Activated CD8-positive, alpha-beta memory T cell treated with anti-CD3 and anti-CD28 coated beads for 24 hours (primary cell): ENCODE data around the gene SUCO.
"Not testable (repeated sequence)": the region's sequence is repeated elsewhere in the genome, so short reads cannot be mapped to it uniquely, and the experiment has no call there.

ENCODE experiments used
- DNase-seq: peaks from one replicate; pipeline ENCODE4 v3.0.0-alpha.2; 2020

SUCO gene

DNA sequence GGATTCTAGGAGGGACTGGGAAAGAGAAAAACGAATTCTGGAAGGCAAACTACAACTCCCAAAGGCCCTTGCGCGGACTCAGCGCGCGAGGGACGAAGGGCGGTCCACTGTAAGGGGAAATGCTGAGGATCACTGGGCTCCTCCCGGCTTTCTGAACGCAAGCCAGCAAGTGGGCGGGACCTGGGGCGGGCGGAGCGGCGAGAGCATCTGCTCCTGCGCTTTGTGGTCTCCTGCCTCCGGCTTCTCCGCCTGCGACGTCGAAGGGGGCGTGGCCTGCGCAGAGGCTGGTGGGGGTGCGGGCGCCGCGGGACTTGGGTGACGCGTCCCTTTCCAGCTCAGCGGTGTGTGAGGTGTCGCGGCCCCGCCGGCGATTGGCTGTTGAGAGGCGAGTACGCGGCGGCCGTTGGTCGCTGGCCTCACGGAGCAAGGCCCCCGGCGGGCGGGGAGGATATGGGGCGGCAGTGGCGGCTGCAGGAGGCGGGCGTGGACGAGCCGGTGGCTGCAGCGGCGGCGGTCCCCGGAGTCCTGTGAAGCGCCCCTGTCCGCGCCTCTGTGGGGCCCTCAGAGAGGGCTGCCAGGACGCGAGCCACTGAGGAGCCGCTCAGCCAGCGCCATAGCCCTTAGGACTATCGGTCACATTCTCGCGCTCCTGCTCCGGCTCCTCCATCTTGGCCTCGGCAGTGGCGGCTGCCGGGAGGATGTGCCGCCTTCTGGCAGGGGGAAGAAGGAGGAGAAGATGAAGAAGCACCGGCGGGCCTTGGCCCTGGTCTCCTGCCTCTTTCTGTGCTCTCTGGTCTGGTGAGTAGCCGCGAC is at the start of gene SUCO:
TSS of gene SUCO (plus strand) at position 451 of the 813 bp plus-strand sequence. CDS start at position 737, 286 bp downstream.
- peak; percentile 100 for DNase-seq

DNA sequence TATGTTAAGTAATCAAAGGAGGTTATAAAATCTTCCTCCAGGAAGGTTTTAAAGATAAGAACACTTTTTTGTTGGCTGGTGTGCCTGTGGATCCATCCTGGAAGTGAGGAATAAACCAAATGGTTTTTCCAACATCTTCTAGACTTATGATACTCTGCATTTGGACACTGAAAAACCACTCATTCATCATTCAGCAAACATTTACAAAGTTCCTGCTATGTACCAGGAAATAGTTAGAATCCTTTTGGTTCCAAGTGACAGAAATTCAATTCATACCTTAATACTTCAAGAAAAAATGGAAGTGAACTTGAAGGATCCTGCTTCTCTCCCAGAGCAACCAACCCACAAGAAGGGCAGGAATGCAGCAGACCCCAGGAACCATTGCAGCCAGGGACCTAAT is 49.5 kb upstream of the SUCO start:
- no peak for DNase-seq

DNA sequence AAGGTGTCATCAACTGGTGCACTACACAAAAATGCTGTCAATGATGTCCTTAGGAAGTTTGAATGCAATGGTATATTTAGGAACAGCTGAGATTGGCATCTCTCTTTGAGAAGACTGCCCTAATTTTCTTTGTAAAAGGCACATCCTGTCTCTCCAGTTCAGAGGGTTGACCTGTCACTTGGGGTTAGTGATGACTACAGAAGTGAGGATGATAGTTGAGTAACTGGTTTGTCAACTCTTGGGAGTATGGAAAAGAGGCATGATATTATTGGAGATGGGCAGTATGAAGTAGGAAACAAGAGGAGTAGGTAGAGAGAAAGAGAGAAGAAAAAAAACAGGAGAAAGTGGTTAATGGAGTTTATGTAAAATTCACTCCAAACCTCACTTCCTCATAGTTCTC is 48.7 kb upstream of the SUCO start:
- no peak for DNase-seq

DNA sequence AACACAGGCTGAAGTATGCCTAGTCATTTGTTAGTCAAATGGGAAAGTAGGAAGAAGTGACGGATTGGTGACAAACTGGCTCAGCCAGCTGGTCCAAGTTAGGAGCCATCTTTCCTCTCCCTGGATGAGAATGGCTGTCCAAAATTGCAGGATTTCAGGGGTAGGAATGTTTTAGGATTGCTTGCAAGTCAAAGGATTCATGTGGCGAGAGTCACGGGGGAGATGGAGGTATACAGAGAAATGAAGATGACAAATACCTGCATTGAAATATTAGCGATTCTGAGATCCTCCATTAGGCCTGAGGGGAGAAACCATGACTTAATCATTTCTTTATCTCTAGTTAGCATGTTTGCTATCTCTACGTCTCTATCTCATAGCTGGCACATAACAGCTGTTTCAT is 47.3 kb upstream of the SUCO start:
- no peak for DNase-seq

DNA sequence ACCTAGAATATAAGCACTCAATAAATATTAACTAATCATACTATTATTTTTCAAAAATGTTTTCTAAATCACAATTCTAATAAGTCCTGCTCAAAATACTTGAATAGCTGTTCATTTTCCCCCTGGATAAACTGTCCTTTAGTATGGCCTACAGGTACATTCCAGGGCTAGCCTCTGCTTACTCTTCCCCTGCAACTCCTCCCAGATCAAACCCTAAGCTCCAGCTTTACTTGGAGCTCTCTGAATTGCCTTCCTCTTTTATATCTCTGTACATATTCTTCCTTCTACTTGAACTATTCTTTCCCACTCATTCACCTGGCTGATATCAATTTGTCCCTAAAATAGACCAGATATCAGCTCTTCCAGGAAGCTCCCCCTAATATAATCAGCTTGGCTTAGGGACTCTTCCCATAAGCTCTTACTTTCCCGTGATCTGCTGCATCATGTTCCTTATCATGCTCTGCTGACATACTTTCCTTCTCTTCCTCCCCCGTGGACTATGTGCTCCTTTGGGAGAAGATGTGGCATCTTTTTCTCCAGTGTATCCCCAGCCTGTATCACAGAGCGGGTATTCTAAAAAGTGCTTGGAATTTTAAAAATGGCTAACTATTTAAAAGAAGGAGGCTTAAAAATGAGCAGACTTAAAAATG is 46.0 kb upstream of the SUCO start:
- DNase-seq: no peak

DNA sequence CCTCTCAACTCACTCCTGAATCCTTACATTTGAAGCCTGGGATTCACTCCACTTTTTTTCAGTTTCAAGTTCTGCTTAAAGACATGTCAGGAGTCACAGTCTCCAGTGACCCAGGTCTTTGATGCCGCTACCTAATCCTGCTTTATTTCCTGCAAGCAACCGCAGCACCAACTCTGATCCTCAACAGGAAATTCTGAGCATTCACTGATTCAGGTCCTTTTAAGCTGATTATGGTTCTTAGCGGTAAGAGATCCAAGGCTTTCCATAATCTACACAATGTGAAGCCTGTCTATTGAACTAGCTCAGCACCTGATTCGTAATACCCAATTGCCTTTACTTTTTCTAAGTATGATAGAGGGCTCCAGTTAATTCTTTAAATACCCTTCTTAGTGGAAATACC is 45.4 kb upstream of the SUCO start:
- no peak for DNase-seq

DNA sequence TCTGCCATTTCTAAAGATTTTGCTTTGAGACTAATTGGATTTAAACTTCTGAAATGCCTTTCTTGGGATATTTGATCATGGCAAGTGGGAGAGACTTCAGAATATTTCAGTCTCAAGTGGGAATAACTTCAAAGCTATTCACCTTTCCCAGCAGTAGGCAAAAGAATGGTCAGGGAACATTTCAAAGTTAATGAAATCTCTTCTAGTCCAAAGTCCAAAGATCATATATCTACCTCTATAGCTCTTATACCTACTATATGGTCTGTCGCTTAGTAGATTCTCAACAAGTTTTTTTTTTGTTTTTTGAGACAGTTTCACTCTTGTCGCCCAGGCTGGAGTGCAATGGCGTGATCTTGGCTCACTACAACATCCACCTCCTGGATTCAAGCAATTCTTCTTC is 44.6 kb upstream of the SUCO start:
- DNase-seq: no peak

GRCh38 chr1:172489847-172490246 is 43.1 kb upstream of the SUCO start:
- DNase-seq: no peak

GRCh38 chr1:172492421-172492820 is 40.5 kb upstream of the SUCO start:
- DNase-seq: no peak

DNA sequence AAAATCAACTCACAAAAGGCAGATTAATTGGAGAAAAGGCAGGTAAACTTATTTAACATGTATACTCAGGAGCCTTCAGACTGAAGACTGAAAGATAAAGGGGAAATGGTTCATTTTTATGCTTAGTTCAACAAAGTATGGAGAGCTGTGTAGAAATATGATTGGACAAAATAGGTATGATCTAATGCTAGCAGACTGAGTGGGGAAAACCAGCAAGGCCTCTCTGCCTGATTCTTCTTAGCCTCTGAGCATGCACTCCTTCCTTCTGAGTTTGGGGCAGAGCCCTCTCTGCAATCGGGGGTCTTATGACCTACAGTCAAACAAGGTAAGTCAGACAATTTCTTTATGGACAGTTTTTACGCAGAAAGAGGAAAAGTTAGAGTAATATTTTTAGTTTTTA is 38.8 kb upstream of the SUCO start:
- DNase-seq: no peak

DNA sequence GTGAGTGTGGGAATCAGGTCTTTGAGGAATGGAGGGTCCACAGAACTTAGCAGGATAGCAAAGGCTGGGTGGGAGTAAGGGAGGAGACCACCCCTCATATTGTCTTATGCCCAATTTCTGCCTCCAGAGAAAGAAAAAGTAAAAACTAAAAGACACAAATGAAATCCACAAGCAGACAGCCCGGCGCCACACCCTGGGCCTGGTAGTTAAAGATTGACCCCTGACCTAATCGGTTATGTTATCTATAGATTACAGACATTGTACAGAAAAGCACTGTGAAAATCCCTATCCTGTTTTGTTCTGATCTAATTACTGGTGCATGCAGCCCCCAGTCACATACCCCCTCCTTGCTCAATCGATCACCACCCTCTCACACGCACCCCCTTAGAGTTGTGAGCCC is 36.8 kb upstream of the SUCO start:
- DNase-seq: not testable (repeated sequence)

DNA sequence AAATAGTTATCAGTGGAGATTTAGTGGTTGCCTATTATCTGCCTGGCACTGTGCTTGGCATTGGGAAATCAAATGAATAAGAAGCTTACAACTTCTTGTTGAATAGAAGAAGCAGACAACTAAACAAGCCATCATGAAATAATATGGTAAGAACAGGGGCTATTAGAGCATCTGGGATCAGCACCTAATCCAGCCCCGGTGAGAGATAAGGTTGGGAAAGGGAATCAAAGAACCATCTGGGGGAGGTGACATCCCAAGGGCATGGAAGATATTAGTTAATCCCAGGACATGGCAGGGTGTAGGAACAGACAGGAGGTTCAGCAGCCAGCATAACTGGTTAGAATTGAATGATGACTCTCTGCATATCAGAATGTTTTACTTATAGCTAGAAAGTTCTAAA is 36.3 kb upstream of the SUCO start:
- DNase-seq: no peak

DNA sequence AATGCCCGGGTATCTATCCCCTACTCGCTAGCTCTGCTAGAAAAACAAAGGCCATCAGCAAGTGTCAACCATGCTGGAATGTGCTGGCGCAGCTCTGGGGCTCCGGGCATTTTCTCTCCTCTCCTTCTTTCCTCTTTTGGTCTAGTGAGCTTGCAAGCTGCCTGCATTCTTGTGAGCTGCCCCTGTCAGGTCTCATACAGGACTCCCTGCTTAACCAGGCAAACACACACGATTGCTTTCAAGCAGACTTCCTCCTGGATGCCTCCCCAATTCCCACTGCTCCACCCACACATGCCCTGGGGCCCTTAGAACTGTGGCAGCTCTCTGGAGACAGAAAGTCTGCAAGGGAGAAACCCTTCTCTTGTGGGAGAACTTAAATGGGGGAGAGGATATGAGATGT is 35.7 kb upstream of the SUCO start:
- no peak for DNase-seq

GRCh38 chr1:172498857-172499256 is 34.1 kb upstream of the SUCO start:
- DNase-seq: no peak

- DNase-seq: no peak
Observed at GRCh38 chr1:172499636-172500141, 33.3 kb upstream of the SUCO start.

DNA sequence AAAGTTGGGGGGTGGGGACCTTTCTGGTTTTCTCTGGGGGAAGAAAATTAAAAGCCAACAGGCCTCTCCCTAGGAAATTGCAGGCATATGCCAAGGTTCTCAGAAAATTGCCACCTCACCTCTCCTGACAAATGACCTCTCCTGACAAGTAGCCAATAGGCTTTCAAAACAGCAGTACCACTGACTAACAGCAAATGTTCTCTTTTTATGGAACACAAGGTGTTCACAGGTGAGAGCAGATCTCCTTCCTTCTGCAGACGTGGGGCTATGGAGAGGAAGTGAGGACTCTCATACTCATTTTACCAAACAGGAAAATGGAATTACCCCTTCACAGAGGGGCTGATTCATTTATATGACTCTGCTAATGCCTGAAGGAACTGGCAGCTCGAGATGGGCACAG is 32.7 kb upstream of the SUCO start:
- DNase-seq: no peak

GRCh38 chr1:172507741-172508140 is 25.2 kb upstream of the SUCO start:
- DNase-seq: no peak

DNA sequence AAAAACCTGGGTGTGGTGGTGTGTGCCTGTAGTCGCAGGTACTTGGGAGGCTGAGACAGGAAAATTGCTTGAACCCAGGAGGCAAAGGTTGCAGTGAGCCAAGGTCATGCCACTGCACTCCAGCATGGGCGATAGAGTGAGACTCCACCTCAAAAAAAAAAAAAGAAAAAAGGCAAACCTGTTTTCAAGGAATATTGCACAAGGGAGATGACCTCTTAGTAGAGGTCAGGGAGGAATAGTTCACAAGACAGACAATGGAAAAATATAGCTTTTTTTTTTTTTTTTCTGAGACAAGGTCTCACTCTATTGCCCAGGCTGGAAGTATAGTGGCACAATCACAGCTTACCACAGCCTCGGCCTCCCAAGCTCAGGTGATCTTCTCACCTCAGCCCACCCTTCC is 22.5 kb upstream of the SUCO start:
- no peak for DNase-seq

- DNase-seq: no peak
Observed at GRCh38 chr1:172512591-172512990, 20.4 kb upstream of the SUCO start.

- DNase-seq: no peak
Observed at GRCh38 chr1:172513479-172513878, 19.5 kb upstream of the SUCO start.

DNA sequence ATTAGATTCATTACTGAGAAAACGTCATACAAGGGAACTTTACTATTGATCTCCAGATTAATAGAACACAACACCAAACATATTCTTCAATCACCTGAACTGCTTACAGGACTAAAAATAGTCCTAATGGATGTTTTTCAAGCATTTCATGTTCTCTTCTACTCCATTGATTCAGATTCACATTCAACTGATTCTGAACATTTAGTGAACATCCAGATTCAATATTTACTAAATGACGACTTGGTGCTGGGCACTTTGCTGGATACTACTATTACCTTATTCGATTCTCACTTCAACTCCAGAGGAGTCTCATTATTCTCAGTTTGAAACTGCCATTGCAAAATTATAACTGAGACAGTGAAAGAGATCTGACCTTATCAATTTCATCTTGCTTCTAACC is 18.8 kb upstream of the SUCO start:
- DNase-seq: no peak

- no peak for DNase-seq
Observed at GRCh38 chr1:172515436-172515835, 17.5 kb upstream of the SUCO start.

GRCh38 chr1:172515927-172516326 is 17.0 kb upstream of the SUCO start:
- no peak for DNase-seq

DNA sequence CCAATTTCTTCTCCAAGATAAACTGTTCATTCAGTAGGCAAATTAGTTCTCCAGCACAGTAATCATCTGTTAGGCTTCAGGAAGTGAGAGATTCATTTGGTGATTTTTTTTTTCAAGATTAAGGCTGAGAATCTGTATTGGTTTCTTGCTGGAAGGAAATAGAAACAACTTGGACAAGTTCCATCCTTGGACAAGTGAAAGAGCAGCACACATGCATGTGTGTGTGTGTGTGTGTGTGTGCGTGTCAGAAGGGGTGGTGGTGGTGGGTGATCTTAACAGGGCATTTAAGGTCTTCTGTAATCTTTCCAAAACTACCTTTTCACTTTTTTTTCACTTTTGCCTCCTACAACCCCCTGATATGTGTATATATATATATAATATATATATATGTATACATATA is 15.9 kb upstream of the SUCO start:
- no peak for DNase-seq

GRCh38 chr1:172517545-172517944 is 15.4 kb upstream of the SUCO start:
- no peak for DNase-seq
